SU-DHL-6 (cell line): ENCODE results near the gene SORCS2.

Source experiments
- H2AFZ ChIP-seq: fragments of 200-600 bp; sonication (generic); 2 replicates; pipeline ENCODE4 v1.6.1; 2014; ENCODE audit warnings: low read depth, mild to moderate bottlenecking, moderate library complexity, mixed read lengths, antibody characterized with exemption, low read length; ENCODE audit not compliant: severe bottlenecking
- H3F3A ChIP-seq: fragments of 200-600 bp; shearing (Covaris generic); 2 replicates; pipeline ENCODE4 v1.6.0; 2016; ENCODE audit warnings: antibody characterized with exemption, mild to moderate bottlenecking; ENCODE audit not compliant: insufficient read depth
- H3K27ac ChIP-seq: fragments of 200-600 bp; sonication (generic); 2 replicates; pipeline ENCODE4 v1.5.1; 2016; ENCODE audit warnings: low read depth, mild to moderate bottlenecking, low read length, moderate library complexity, mixed read lengths
- H3K27me3 ChIP-seq: fragments of 200-600 bp; sonication (generic), shearing (Covaris generic); 2 replicates; pipeline ENCODE4 v1.6.0; 2014; ENCODE audit warnings: mild to moderate bottlenecking, low read length
- H3K36me3 ChIP-seq: fragments of 200-600 bp; sonication (generic); 2 replicates; pipeline ENCODE4 v1.6.1; 2014; ENCODE audit warnings: mild to moderate bottlenecking, low read length, mixed read lengths
- H3K4me2 ChIP-seq: fragments of 300-600, 200-600 bp; shearing (Covaris generic), sonication (generic); 2 replicates; pipeline ENCODE4 v1.6.0; 2014; ENCODE audit warnings: low read length, low read depth, mild to moderate bottlenecking; ENCODE audit not compliant: poor library complexity, severe bottlenecking
- H3K4me3 ChIP-seq: fragments of 200-600 bp; sonication (generic); 2 replicates; pipeline ENCODE4 v1.5.1; 2014; ENCODE audit warnings: antibody characterized with exemption, low read length, mild to moderate bottlenecking, mixed read lengths; ENCODE audit not compliant: insufficient read depth, poor library complexity, severe bottlenecking
- H3K79me2 ChIP-seq: fragments of 200-600 bp; sonication (generic); 2 replicates; pipeline ENCODE4 v1.6.1; 2014; ENCODE audit warnings: mild to moderate bottlenecking, low read length, moderate library complexity; ENCODE audit not compliant: insufficient read depth
- H3K9ac ChIP-seq: fragments of 200-600 bp; sonication (generic); 2 replicates; pipeline ENCODE4 v1.7.0; 2014; ENCODE audit warnings: mild to moderate bottlenecking, low read length
- H3K9me2 ChIP-seq: fragments of 200-600 bp; sonication (generic); replicated peaks from 2 replicates; pipeline ENCODE4 v1.6.1; 2014; ENCODE audit warnings: low read length; ENCODE audit not compliant: insufficient read depth
- H3K9me3 ChIP-seq: fragments of 200-600 bp; sonication (generic); 2 replicates; pipeline ENCODE4 v1.6.1; 2014; ENCODE audit warnings: low read length, mixed read lengths; ENCODE audit not compliant: insufficient read depth
- H4K20me1 ChIP-seq: fragments of 200-600 bp; sonication (generic); 2 replicates; pipeline ENCODE4 v1.6.1; 2014; ENCODE audit warnings: low read depth, mild to moderate bottlenecking, antibody characterized with exemption, low read length, moderate library complexity, mixed read lengths
- CTCF ChIP-seq: fragments of 200-600 bp; sonication (generic); IDR thresholded peaks from one replicate; pipeline ENCODE4 v1.5.1; 2017; ENCODE audit warnings: antibody characterized with exemption, mild to moderate bottlenecking, low read length, moderate library complexity; ENCODE audit not compliant: insufficient read depth, poor library complexity, severe bottlenecking
- EZH2phosphoT487 ChIP-seq: fragments of 200-600 bp; sonication (generic), shearing (Covaris generic); conservative IDR thresholded peaks from 2 replicates; pipeline ENCODE4 v1.6.1; 2018; ENCODE audit warnings: mild to moderate bottlenecking, antibody characterized with exemption, low read length, moderate library complexity, mixed read lengths

Gene SORCS2

GRCh38 chr4:7756071-7756470, 563.7 kb downstream of the SORCS2 start:
- H3K79me2 ChIP-seq = no peaks in the 10 kb centered on the region
- no peak overlapping the region for H3K4me2 ChIP-seq
- no peaks in the 10 kb centered on the region for H3K9me2 ChIP-seq
- H3K9ac ChIP-seq = no peak overlapping the region
- H3K27me3 ChIP-seq = no peaks in the 10 kb centered on the region
- H4K20me1 ChIP-seq = no peaks in the 10 kb centered on the region
- no peak overlapping the region for H2AFZ ChIP-seq
- no peak overlapping the region for H3K4me3 ChIP-seq
- H3F3A ChIP-seq = no peaks in the 10 kb centered on the region
- no peak for TF ChIP-seq EZH2phosphoT487
- TF ChIP-seq CTCF = no peak
- no peaks in the 10 kb centered on the region for H3K36me3 ChIP-seq
- no peak overlapping the region for H3K27ac ChIP-seq
- H3K9me3 ChIP-seq = no peaks in the 10 kb centered on the region

GRCh38 chr4:7756561-7757355, 564.4 kb downstream of the SORCS2 start:
- H3K79me2 ChIP-seq = no peaks in the 10 kb centered on the region

GRCh38 chr4:7757501-7758471, 565.4 kb downstream of the SORCS2 start:
- Histone ChIP-seq H3K27me3 (no peaks in the 10 kb centered on the region), H3K36me3 (no peaks in the 10 kb centered on the region), H4K20me1 (no peaks in the 10 kb centered on the region), H2AFZ (no peak overlapping the region), H3K9me2 (no peaks in the 10 kb centered on the region), H3F3A (no peaks in the 10 kb centered on the region), H3K9ac (no peak overlapping the region), H3K4me3 (no peak overlapping the region), H3K79me2 (no peaks in the 10 kb centered on the region), H3K27ac (no peak overlapping the region), H3K9me3 (no peaks in the 10 kb centered on the region), H3K4me2 (no peak overlapping the region)
- TF ChIP-seq CTCF = no peak
- TF ChIP-seq EZH2phosphoT487 = no peak

More at GRCh38 chr4:7756561-7757355, 564.4 kb downstream of the SORCS2 start:
- Histone ChIP-seq H3K36me3 (no peaks in the 10 kb centered on the region), H3K27me3 (no peaks in the 10 kb centered on the region), H2AFZ (no peak overlapping the region), H3F3A (no peaks in the 10 kb centered on the region), H3K4me3 (no peak overlapping the region), H3K4me2 (no peak overlapping the region), H4K20me1 (no peaks in the 10 kb centered on the region), H3K27ac (no peak overlapping the region), H3K9ac (no peak overlapping the region), H3K9me2 (no peaks in the 10 kb centered on the region), H3K9me3 (no peaks in the 10 kb centered on the region)
- no peak for TF ChIP-seq CTCF
- TF ChIP-seq EZH2phosphoT487 = no peak
